B cell (primary cell): Measurements from ENCODE around the gene ZBTB3. TPM values are rescaled to one million over a fixed set of nuclear protein-coding genes. Genes with fewer than 3 reads are reported as not detected.

Experiments
- ATAC-seq: fragments of 200-7000 bp; cut with Tn5 transposase; one replicate; pipeline ENCODE4 v1.10.0; 2021; ENCODE audit warnings: low read depth, mild to moderate bottlenecking, moderate number of reproducible peaks, moderate library complexity
- CTCF ChIA-PET: fragments of 350-600 bp; sonication (Branson Sonifier 250); formaldehyde crosslinking; loops from one replicate; lab custom pipeline; 2021; ENCODE audit warnings: antibody characterized with exemption, inconsistent platforms; lab: Charles Lee
- POLR2A ChIA-PET: fragments of 350-600 bp; sonication (Branson Sonifier 250); formaldehyde crosslinking; loops from one replicate; lab custom pipeline; 2021; ENCODE audit warnings: antibody characterized with exemption; lab: Charles Lee
- DNase-seq: peaks from one replicate; pipeline ENCODE4 v3.0.0; 2013
- H2AFZ ChIP-seq: 2 replicates; pipeline ENCODE4 v1.6.1; 2012; ENCODE audit warnings: mild to moderate bottlenecking, low read depth, low read length; ENCODE audit not compliant: insufficient read depth, poor library complexity, severe bottlenecking
- H3K27ac ChIP-seq, 2 donors: 1 replicate in 1 of 2; 2 replicates in 1 of 2; pipeline ENCODE4 v1.5.1; 2012 to 2013; ENCODE audit warnings: low read length in 2 of 2, mild to moderate bottlenecking in 2 of 2, moderate library complexity in 1 of 2
- H3K27me3 ChIP-seq, 4 experiments: fragments of 200-600 bp in 1 of 4; sonication (generic) in 1 of 4; replicated peaks in 1 of 4; 1 replicate in 2 of 4; 2 replicates in 2 of 4; pipeline versions ENCODE4 v1.6.1 to v1.7.0; 2013 to 2016; ENCODE audit warnings: low read length in 3 of 4, mild to moderate bottlenecking in 2 of 4, mixed read lengths in 1 of 4, moderate library complexity in 1 of 4; ENCODE audit not compliant: insufficient read depth in 4 of 4, control insufficient read depth in 3 of 4; ENCODE audit errors: control extremely low read depth in 1 of 4
- H3K36me3 ChIP-seq, 2 experiments: replicated peaks in 1 of 2; 1 replicate in 1 of 2; 2 replicates in 1 of 2; pipeline versions ENCODE4 v1.6.1 to v1.7.1; 2013; ENCODE audit warnings: low read length in 1 of 2; ENCODE audit not compliant: insufficient read depth in 2 of 2, control insufficient read depth in 1 of 2; ENCODE audit errors: control extremely low read depth in 1 of 2, extremely low read depth in 1 of 2
- H3K4me1 ChIP-seq, 2 donors: fragments of 200-600 bp in 1 of 2; sonication (generic) in 1 of 2; 1 replicate in 1 of 2; 2 replicates in 1 of 2; pipeline versions ENCODE4 v1.5.1 to v1.6.1; 2013 to 2017; ENCODE audit warnings: low read length in 2 of 2; ENCODE audit not compliant: control insufficient read depth in 2 of 2, insufficient read depth in 2 of 2
- H3K4me2 ChIP-seq: replicated peaks from 2 replicates; pipeline ENCODE3; 2012; ENCODE audit warnings: mild to moderate bottlenecking, low read depth, low read length; ENCODE audit not compliant: poor library complexity, severe bottlenecking
- H3K4me3 ChIP-seq, 5 experiments: fragments of 200-600 bp in 1 of 5; sonication (generic) in 1 of 5; 1 replicate in 3 of 5; 2 replicates in 2 of 5; pipeline versions ENCODE4 v1.5.1 to v1.7.0; 2011 to 2016; ENCODE audit warnings: low read length in 4 of 5, mild to moderate bottlenecking in 4 of 5, low read depth in 2 of 5, control low read depth in 1 of 5, moderate library complexity in 1 of 5; ENCODE audit not compliant: insufficient read depth in 1 of 5; ENCODE audit errors: control extremely low read depth in 1 of 5, extremely low read depth in 1 of 5
- H3K79me2 ChIP-seq: fragments of 200-600 bp; sonication (generic); one replicate; pipeline ENCODE4 v1.6.0; 2016; ENCODE audit warnings: low read length; ENCODE audit not compliant: control insufficient read depth, insufficient read depth
- H3K9ac ChIP-seq: fragments of 200-600 bp; sonication (generic); 2 replicates; pipeline ENCODE4 v1.6.1; 2017; ENCODE audit warnings: mild to moderate bottlenecking, low read length, moderate library complexity
- H3K9me3 ChIP-seq, 3 donors: one replicate each; pipeline versions ENCODE4 v1.6.1 to v1.7.1; 2013; ENCODE audit warnings: low read length in 2 of 3; ENCODE audit not compliant: control insufficient read depth in 2 of 3, insufficient read depth in 1 of 3; ENCODE audit errors: control extremely low read depth in 1 of 3
- H4K20me1 ChIP-seq: 2 replicates; pipeline ENCODE4 v1.6.0; 2012; ENCODE audit warnings: mild to moderate bottlenecking, low read length; ENCODE audit not compliant: insufficient read depth, control insufficient read depth, poor library complexity, severe bottlenecking
- H3K27ac Mint-ChIP-seq: one replicate; pipeline ENCODE4 v1.8.0; 2021; ENCODE audit warnings: mixed read lengths
- H3K27me3 Mint-ChIP-seq: one replicate; pipeline ENCODE4 v1.8.0; 2021; ENCODE audit warnings: mixed read lengths
- H3K4me1 Mint-ChIP-seq: one replicate; pipeline ENCODE4 v1.8.0; 2021; ENCODE audit warnings: mixed read lengths
- H3K4me3 Mint-ChIP-seq: one replicate; pipeline ENCODE4 v1.8.0; 2021; ENCODE audit warnings: mixed read lengths
- H3K9me3 Mint-ChIP-seq: one replicate; pipeline ENCODE4 v1.8.0; 2022; ENCODE audit warnings: mixed read lengths; ENCODE audit not compliant: insufficient read depth
- EZH2 ChIP-seq: IDR thresholded peaks from 2 replicates; pipeline ENCODE4 v1.6.1; 2012; ENCODE audit warnings: borderline replicate concordance, low read depth, mild to moderate bottlenecking, moderate library complexity, low read length; ENCODE audit not compliant: insufficient read depth, poor library complexity, severe bottlenecking
- WGBS: methylation state at CpG from one replicate; pipeline ENCODE4 v1.1.5; 2013; ENCODE audit warnings: missing lambda C conversion rate; ENCODE audit not compliant: insufficient coverage; 5-methylcytosine and 5-hydroxymethylcytosine counted together
- intact Hi-C: fragments of 100-400 bp; cut with micrococcal nuclease; formaldehyde crosslinking; loops from one replicate; pipeline ENCODE4 v1.10.0; 2022
- polyA plus RNA-seq: library from polyadenylated mRNA; depleted of rRNA; stranded (reverse); fragments of >200 nt; gene quantifications from 2 replicates; pipeline ENCODE4 v1.2.3, GENCODE V29; 2012
- total RNA-seq, 2 donors: library from RNA; stranded (reverse); fragments of 120-200 nt in 1 of 2; gene quantifications; 1 replicate in 1 of 2; 2 replicates in 1 of 2; pipeline versions ENCODE4 v1.2.3 to v1.2.4, GENCODE V29; 2013 to 2022
- TF ChIP-seq, protein P1 (sequence below): fragments of 200-600 bp; IDR thresholded peaks from one replicate; pipeline ENCODE4 v1.8.0; 2022; ENCODE audit warnings: antibody characterized with exemption, mild to moderate bottlenecking

The ZBTB3 gene
- total and polyA plus RNA-seq, 2 donors (not counting 1 experiment from before 2014, with no cell fraction given): 8.7 to 22.0 TPM

DNA sequence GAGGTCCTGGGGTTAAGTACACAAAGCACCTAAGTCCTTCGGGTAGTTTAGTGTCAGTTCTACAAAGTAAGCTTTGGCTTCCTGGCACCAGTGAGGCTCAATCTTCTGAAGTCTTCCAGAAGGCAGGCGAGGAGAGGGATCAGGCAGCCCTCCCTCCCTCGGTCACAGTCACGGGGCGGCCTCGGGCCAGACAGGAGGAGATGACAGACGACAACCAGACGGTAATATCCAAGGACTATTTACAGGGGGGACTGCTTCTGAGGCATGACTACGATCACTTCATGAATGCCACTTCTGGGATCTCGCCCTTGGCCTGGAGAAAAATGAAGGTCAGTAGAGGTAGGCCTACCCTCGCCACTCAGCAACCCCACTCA lies 38.2 kb upstream of the ZBTB3 start:
- ATAC-seq (no peak), DNase-seq (no peak)
- Histone ChIP-seq H3K36me3 (peaks cover 0 to 63% of the 10 kb centered on the region in 2 experiments), H3K4me1 (peaks cover 25 to 34% of the 10 kb centered on the region in 2 donors), H3K9ac (peak overlapping the region; percentile 89), H3K9me3 (no peaks in the 10 kb centered on the region), H3K4me2 (peak overlapping the region; percentile 97), H3K27me3 (no peaks in the 10 kb centered on the region), H3K79me2 (peaks cover 56% of the 10 kb centered on the region), H3K27ac (peak overlapping the region; percentile 65 to 83), H3K4me3 (peak overlapping the region in 4 of 5 experiments; percentile 59 to 94 (median 88)), H2AFZ (peak overlapping the region; percentile 77), H4K20me1 (peaks cover 15% of the 10 kb centered on the region)
- Mint-ChIP-seq H3K9me3 (no peaks in the 10 kb centered on the region), H3K27ac (peak overlapping the region; percentile 91), H3K27me3 (no peaks in the 10 kb centered on the region), H3K4me3 (peak overlapping the region; percentile 91), H3K4me1 (peaks cover 44% of the 10 kb centered on the region)
- ChIA-PET CTCF (interaction anchor here (0.6 kb wide), 1 partner anchor 911 kb away, joined by 3 read pairs; no protein-coding TSS in a partner anchor), POLR2A (interaction anchor here (0.9 to 2.7 kb wide), 3 partner anchors 12 to 146 kb away, joined by 3 to 19 read pairs (median 4); partner anchors contain the start of genes GANAB and WDR74)
- WGBS: 14% methylated on average over 6 of the region's 11 CpGs
- no peak for TF ChIP-seq EZH2
- intact Hi-C loops: loop anchor here (1.0 kb wide), 4 partner anchors 13 to 70 kb away; partner anchors contain the start of genes NXF1, POLR2G and TAF6L

DNA sequence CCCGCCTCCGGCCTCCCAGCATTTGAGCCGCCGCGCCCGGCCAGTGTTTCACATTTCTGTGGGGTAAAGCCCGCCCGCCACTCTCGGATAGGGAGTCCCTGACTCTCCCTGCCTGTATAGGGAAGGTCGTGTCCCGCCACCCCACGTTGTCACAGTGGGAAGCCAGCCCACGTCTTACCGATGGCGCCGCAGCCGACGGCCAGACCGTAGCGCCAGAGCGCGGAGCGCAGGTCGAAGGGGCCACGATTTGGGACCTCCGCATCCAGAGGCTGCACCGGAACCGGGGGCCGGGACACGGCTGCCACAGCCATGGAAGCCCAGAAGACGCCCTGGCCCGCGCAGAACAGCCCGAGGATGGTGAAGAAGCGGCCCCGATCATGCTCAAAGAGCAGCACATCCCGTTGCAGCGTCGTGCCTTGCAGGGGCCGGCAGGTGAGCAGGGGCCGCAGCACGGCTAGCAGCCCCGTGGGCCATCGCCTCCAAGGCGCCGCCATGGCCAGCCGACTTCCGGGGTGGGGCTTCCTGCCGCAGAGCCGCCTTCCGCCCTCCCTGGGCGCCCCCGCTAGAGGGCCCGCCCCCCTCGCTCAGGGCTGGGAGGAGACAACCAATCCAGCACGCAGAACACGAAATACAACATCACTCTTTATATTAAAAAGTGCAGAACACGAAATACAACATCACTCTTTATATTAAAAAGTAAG lies 37.7 kb upstream of the ZBTB3 start, which contains the start of gene TMEM223:
TSS of gene TMEM223 (minus strand) at position 506 of the 701 bp plus-strand sequence. CDS start at position 494, 12 bp downstream.
- H3K9me3 Mint-ChIP-seq: no peaks in the 10 kb centered on the region
- WGBS: under 1% methylated on average over 50 of the region's 58 CpGs
- H3K4me3 ChIP-seq: peak within 1 kb of the TSS; percentile 32 to 94 (median 85)

More for the DNA sequence above, 37.7 kb upstream of the ZBTB3 start, which contains the start of gene TMEM223:
- H4K20me1 ChIP-seq: peaks cover 15% of the 10 kb centered on the region
- H3K9me3 ChIP-seq: no peaks in the 10 kb centered on the region
- peaks cover 53% of the 10 kb centered on the region for H3K79me2 ChIP-seq
- no peaks in the 10 kb centered on the region for H3K27me3 ChIP-seq
- H3K27ac ChIP-seq: peak within 1 kb of the TSS; percentile 65 to 83
- Mint-ChIP-seq H3K27ac (peak within 1 kb of the TSS; percentile 91), H3K4me1 (peaks cover 46% of the 10 kb centered on the region), H3K4me3 (peak within 1 kb of the TSS; percentile 91), H3K27me3 (no peaks in the 10 kb centered on the region)
- POLR2A ChIA-PET: interaction anchor here (0.7 to 2.7 kb wide), 7 partner anchors 13 to 343 kb away, joined by 3 to 19 read pairs (median 4); partner anchors contain the start of genes GANAB and WDR74
- peak; percentile 74 for ATAC-seq
- intact Hi-C loops: loop anchor here (1.0 kb wide), 4 partner anchors 14 to 71 kb away; partner anchors contain the start of genes NXF1, POLR2G and TAF6L
- TF ChIP-seq, protein P1, sequence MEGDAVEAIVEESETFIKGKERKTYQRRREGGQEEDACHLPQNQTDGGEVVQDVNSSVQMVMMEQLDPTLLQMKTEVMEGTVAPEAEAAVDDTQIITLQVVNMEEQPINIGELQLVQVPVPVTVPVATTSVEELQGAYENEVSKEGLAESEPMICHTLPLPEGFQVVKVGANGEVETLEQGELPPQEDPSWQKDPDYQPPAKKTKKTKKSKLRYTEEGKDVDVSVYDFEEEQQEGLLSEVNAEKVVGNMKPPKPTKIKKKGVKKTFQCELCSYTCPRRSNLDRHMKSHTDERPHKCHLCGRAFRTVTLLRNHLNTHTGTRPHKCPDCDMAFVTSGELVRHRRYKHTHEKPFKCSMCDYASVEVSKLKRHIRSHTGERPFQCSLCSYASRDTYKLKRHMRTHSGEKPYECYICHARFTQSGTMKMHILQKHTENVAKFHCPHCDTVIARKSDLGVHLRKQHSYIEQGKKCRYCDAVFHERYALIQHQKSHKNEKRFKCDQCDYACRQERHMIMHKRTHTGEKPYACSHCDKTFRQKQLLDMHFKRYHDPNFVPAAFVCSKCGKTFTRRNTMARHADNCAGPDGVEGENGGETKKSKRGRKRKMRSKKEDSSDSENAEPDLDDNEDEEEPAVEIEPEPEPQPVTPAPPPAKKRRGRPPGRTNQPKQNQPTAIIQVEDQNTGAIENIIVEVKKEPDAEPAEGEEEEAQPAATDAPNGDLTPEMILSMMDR: no peak
- TF ChIP-seq EZH2: no peak
- H3K9ac ChIP-seq: peak within 1 kb of the TSS; percentile 89
- H2AFZ ChIP-seq: peak within 1 kb of the TSS; percentile 77
- peak; percentile 89 for DNase-seq
- H3K4me1 ChIP-seq: peaks cover 25 to 34% of the 10 kb centered on the region in 2 donors
- CTCF ChIA-PET: interaction anchor here (0.6 to 1.5 kb wide), 2 partner anchors 65 to 912 kb away, joined by 3 read pairs; partner anchors contain the start of gene HNRNPUL2
- H3K4me2 ChIP-seq: peak within 1 kb of the TSS; percentile 97
- peaks cover 0 to 58% of the 10 kb centered on the region in 2 experiments for H3K36me3 ChIP-seq
